GM12878 (cell line): ENCODE results near the gene CTDSP1. TPM values are rescaled to one million over a fixed set of nuclear protein-coding genes. Genes with fewer than 3 reads are reported as not detected.

ENCODE experiments used
- ATAC-seq: fragments of 200-7000 bp; cut with Tn5 transposase; 3 replicates; pipeline ENCODE4 v1.9.1; 2020; ENCODE audit warnings: mild to moderate bottlenecking, moderate library complexity
- BruUV-seq: library from RNA; stranded (reverse); fragments of 400-500 nt; replicated peaks from 2 replicates; lab custom pipeline; 2021; lab: Mats Ljungman, UMichigan
- CTCF ChIA-PET: fragments of 300-600 bp; sonication (Branson Sonifier 250); formaldehyde crosslinking; extraction: SDS; loops from one replicate; lab custom pipeline; 2021; ENCODE audit warnings: inconsistent platforms; lab: Yijun Ruan, JAX
- POLR2A ChIA-PET: fragments of 350-600 bp; formaldehyde crosslinking; extraction: SDS; loops from one replicate; lab custom pipeline; 2021; ENCODE audit warnings: inconsistent platforms; lab: Charles Lee
- RAD21 ChIA-PET: fragments of 300-600 bp; sonication (Branson Sonifier 250); formaldehyde crosslinking; loops from one replicate; lab custom pipeline; 2023; ENCODE audit warnings: antibody characterized with exemption; ENCODE audit not compliant: unreplicated experiment; lab: Charles Lee
- SMC1A ChIA-PET: fragments of 300-600 bp; sonication (Branson Sonifier 250); formaldehyde crosslinking; loops from one replicate; lab custom pipeline; 2023; ENCODE audit not compliant: unreplicated experiment, uncharacterized antibody; lab: Charles Lee
- DNase-seq: peaks from one replicate; pipeline ENCODE4 v3.0.0-alpha.2; 2011; ENCODE audit warnings: low read depth, low spot score
- FAIRE-seq: peaks from 3 replicates; lab custom pipeline; 2011; peaks lifted over from hg19 to GRCh38; lab: Jason Lieb, UNC
- H2AFZ ChIP-seq: 2 replicates; pipeline ENCODE4 v1.6.0; 2011; ENCODE audit warnings: low read depth, low read length, control low read depth; ENCODE audit not compliant: control insufficient read depth
- H3K27ac ChIP-seq: 2 replicates; pipeline ENCODE4 v1.5.1; 2011; ENCODE audit warnings: control low read depth; ENCODE audit not compliant: control insufficient read depth, insufficient read depth
- H3K27me3 ChIP-seq, 2 experiments: replicated peaks in 1 of 2; 2 replicates each; pipeline versions ENCODE4 v1.6.0 to v1.6.1; 2011; ENCODE audit warnings: low read length in 1 of 2; ENCODE audit not compliant: control insufficient read depth in 2 of 2, insufficient read depth in 2 of 2
- H3K36me3 ChIP-seq, 2 experiments: 2 replicates each; pipeline ENCODE4 v1.5.1; 2011; ENCODE audit warnings: low read length in 1 of 2; ENCODE audit not compliant: control insufficient read depth in 2 of 2, insufficient read depth in 2 of 2
- H3K4me1 ChIP-seq: 2 replicates; pipeline ENCODE4 v1.6.1; 2011; ENCODE audit warnings: mild to moderate bottlenecking, low read length, moderate library complexity, mixed read lengths; ENCODE audit not compliant: control insufficient read depth, insufficient read depth
- H3K4me2 ChIP-seq: 2 replicates; pipeline ENCODE4 v1.6.0; 2011; ENCODE audit warnings: control low read depth; ENCODE audit not compliant: control insufficient read depth, insufficient read depth
- H3K4me3 ChIP-seq: fragments of 200-600 bp; sonication (generic); 2 replicates; pipeline ENCODE4 v1.5.1; 2016
- H3K79me2 ChIP-seq: 2 replicates; pipeline ENCODE4 v1.6.0; 2011; ENCODE audit warnings: low read length; ENCODE audit not compliant: control insufficient read depth, insufficient read depth
- H3K9ac ChIP-seq: 2 replicates; pipeline ENCODE4 v1.8.0; 2011; ENCODE audit warnings: low read length, control low read depth, mixed read lengths; ENCODE audit not compliant: control insufficient read depth, insufficient read depth
- H3K9me3 ChIP-seq: replicated peaks from 3 replicates; pipeline ENCODE4 v1.5.1; 2011; ENCODE audit warnings: mild to moderate bottlenecking, low read length; ENCODE audit not compliant: control insufficient read depth, insufficient read depth
- H4K20me1 ChIP-seq: 2 replicates; pipeline ENCODE4 v1.6.0; 2011; ENCODE audit not compliant: control insufficient read depth, insufficient read depth
- CHD2 ChIP-seq: IDR thresholded peaks from 2 replicates; pipeline ENCODE4 v1.6.1; 2011; ENCODE audit warnings: low read depth, low read length, improper control_type of control experiment, borderline replicate concordance
- CREM ChIP-seq: IDR thresholded peaks from 2 replicates; pipeline ENCODE4 v1.6.1; 2014; ENCODE audit warnings: antibody characterized with exemption, low read depth
- DPF2 ChIP-seq: fragments of 450-650 bp; IDR thresholded peaks from 2 replicates; pipeline ENCODE4 v1.6.1; 2017; ENCODE audit warnings: mild to moderate bottlenecking
- E2F8 ChIP-seq: fragments of 450-650 bp; IDR thresholded peaks from 2 replicates; pipeline ENCODE4 v1.6.1; 2018; ENCODE audit warnings: mild to moderate bottlenecking, low read depth, moderate library complexity; ENCODE audit not compliant: partially characterized antibody
- EP300 ChIP-seq, 2 experiments: fragments of 150-350 bp in 1 of 2; IDR thresholded peaks; 2 replicates each; pipeline ENCODE4 v1.6.1; 2011 to 2012; ENCODE audit warnings: low read depth in 2 of 2, low read length in 2 of 2, borderline replicate concordance in 1 of 2, improper control_type of control experiment in 1 of 2, inconsistent platforms in 1 of 2; ENCODE audit not compliant: control insufficient read depth in 1 of 2
- IKZF2 ChIP-seq, 2 experiments: fragments of 450-650 bp; IDR thresholded peaks; 2 replicates each; pipeline ENCODE4 v1.6.1; 2017; ENCODE audit warnings: mild to moderate bottlenecking in 2 of 2, moderate library complexity in 2 of 2
- MEF2B ChIP-seq: fragments of 450-650 bp; IDR thresholded peaks from 2 replicates; pipeline ENCODE4 v1.6.1; 2018; ENCODE audit warnings: mild to moderate bottlenecking, moderate library complexity; ENCODE audit not compliant: partially characterized antibody, poor library complexity, severe bottlenecking
- MTA3 ChIP-seq: IDR thresholded peaks from 2 replicates; pipeline ENCODE4 v1.6.1; 2012; ENCODE audit warnings: low read length, inconsistent platforms, borderline replicate concordance
- NBN ChIP-seq: fragments of 450-650 bp; IDR thresholded peaks from 2 replicates; pipeline ENCODE4 v1.6.1; 2016
- POU2F2 ChIP-seq: IDR thresholded peaks from 3 replicates; pipeline ENCODE4 v1.6.1; 2011; ENCODE audit warnings: low read depth, mild to moderate bottlenecking, low read length, borderline replicate concordance
- RAD21 ChIP-seq: IDR thresholded peaks from 2 replicates; pipeline ENCODE4 v1.6.1; 2011; ENCODE audit warnings: mild to moderate bottlenecking, low read depth, low read length, moderate library complexity; ENCODE audit not compliant: insufficient read depth
- SKIL ChIP-seq: fragments of 450-650 bp; IDR thresholded peaks from 2 replicates; pipeline ENCODE4 v1.6.1; 2017; ENCODE audit warnings: mild to moderate bottlenecking, low read depth, inconsistent platforms; ENCODE audit not compliant: poor library complexity, severe bottlenecking
- TCF12 ChIP-seq: IDR thresholded peaks from 2 replicates; pipeline ENCODE4 v1.6.1; 2011; ENCODE audit warnings: low read depth, mild to moderate bottlenecking, low read length
- ZNF217 ChIP-seq: fragments of 450-650 bp; IDR thresholded peaks from 2 replicates; pipeline ENCODE4 v1.6.1; 2017; ENCODE audit warnings: antibody characterized with exemption, mild to moderate bottlenecking
- ZNF274 ChIP-seq: IDR thresholded peaks from one replicate; pipeline ENCODE4 v1.8.0; 2011; ENCODE audit not compliant: insufficient read length, insufficient read depth
- ZSCAN29 ChIP-seq: fragments of 450-650 bp; IDR thresholded peaks from 2 replicates; pipeline ENCODE4 v1.6.1; 2017; ENCODE audit warnings: mild to moderate bottlenecking, moderate library complexity
- WGBS: methylation state at CpG from one replicate; pipeline ENCODE4 v1.1.6; 2016; ENCODE audit warnings: low lambda C conversion rate; ENCODE audit not compliant: insufficient replicate concordance, insufficient coverage; ENCODE audit errors: missing lambda C conversion rate; 5-methylcytosine and 5-hydroxymethylcytosine counted together
- in situ Hi-C: fragments of 300-500 bp; cut with MboI; formaldehyde crosslinking; loops from 9 replicates; pipeline ENCODE4 v1.14.3; 2018; ENCODE audit warnings: mixed read lengths
- intact Hi-C: fragments of 100-400 bp; cut with micrococcal nuclease; formaldehyde crosslinking; loops from one replicate; pipeline ENCODE4 v1.14.2; 2022; ENCODE audit not compliant: unreplicated experiment
- polyA plus RNA-seq, 11 experiments: library from polyadenylated mRNA; depleted of rRNA in 4 of 11; unstranded in 6 of 11; stranded (reverse) in 5 of 11; fragments of >200 nt; fragmentation: Nextera tagmentation in 4 of 11; fragmentation: Illumina TruSeq in 1 of 11; extraction: Ambion mirVana in 4 of 11; extraction: Trizol in 1 of 11; gene quantifications; 1 replicate in 1 of 11; 2 replicates in 10 of 11; pipeline versions ENCODE4 v1.2.1 to v1.2.3, GENCODE V29; 2011 to 2016; ENCODE audit warnings: inconsistent platforms in 2 of 11, missing spikeins in 2 of 11, low read depth in 1 of 11
- total RNA-seq, 4 experiments: library from RNA; depleted of rRNA in 3 of 4; stranded (reverse); fragments of >200 nt in 3 of 4; fragmentation: Illumina TruSeq in 1 of 4; extraction: Trizol in 1 of 4; gene quantifications; 2 replicates each; pipeline versions ENCODE4 v1.2.1 to v1.2.3, GENCODE V29; 2013 to 2021

CTDSP1 gene
- total and polyA plus RNA-seq, 10 of the 15 experiments (the other 5 are each of a cell fraction or from before 2014, with no cell fraction given): 3.0 to 75.9 (median 34.4) TPM

- Histone ChIP-seq H3K4me1 (peaks cover 3% of the 10 kb centered on the region), H3K79me2 (no peaks in the 10 kb centered on the region), H3K9me3 (no peaks in the 10 kb centered on the region), H3K27ac (no peak overlapping the region), H3K9ac (no peak overlapping the region), H3K4me3 (no peak overlapping the region), H4K20me1 (no peaks in the 10 kb centered on the region), H2AFZ (no peak overlapping the region), H3K27me3 (no peaks in the 10 kb centered on the region), H3K36me3 (no peaks in the 10 kb centered on the region), H3K4me2 (no peak overlapping the region)
- ATAC-seq (no peak), FAIRE-seq (no peak), DNase-seq (no peak)
- BruUV-seq: no TSS peak
- 56% methylated on average over 16 of the region's 17 CpGs for WGBS
- ChIA-PET POLR2A (interaction anchor here (0.6 to 2.0 kb wide), 4 partner anchors 10 to 302 kb away, joined by 4 to 10 read pairs (median 6); partner anchors contain the start of genes BCS1L and ZNF142), CTCF (interaction anchor here (0.7 to 4.9 kb wide), 29 partner anchors 7 to 302 kb away, joined by 3 to 138 read pairs (median 5); partner anchors contain the start of genes AAMP, BCS1L, PNKD and TMBIM1), SMC1A (interaction anchor here (0.6 to 5.5 kb wide), 18 partner anchors 10 to 296 kb away, joined by 3 to 70 read pairs (median 7); partner anchors contain the start of genes AAMP, PNKD and TMBIM1), RAD21 (interaction anchor here (0.9 to 4.9 kb wide), 12 partner anchors 25 to 87 kb away, joined by 3 to 34 read pairs (median 9); partner anchors contain the start of genes PNKD and TMBIM1)
- intact Hi-C loops (loop anchor here (5.0 to 10.0 kb wide), 3 partner anchors 35 to 173 kb away; partner anchors contain the start of gene CTDSP1), in situ Hi-C loops (no loop called here)
- TF ChIP-seq MEF2B (no peak), ZNF274 (no peak), CHD2 (no peak), TCF12 (no peak), ZNF217 (no peak), EP300 (IDR thresholded peaks at IDR 0.05; ENCODE audit: borderline replicate concordance in 1 of 2, control insufficient read depth in 1 of 2, low read depth in 2 of 2, low read length in 2 of 2) (no peak), IKZF2 (IDR thresholded peaks at IDR 0.05) (no peak), NBN (no peak), CREM (no peak), DPF2 (no peak), E2F8 (no peak), ZSCAN29 (no peak), RAD21 (no peak), POU2F2 (no peak), SKIL (no peak), MTA3 (no peak)
Observed at GRCh38 chr2:218357236-218358177, 42.2 kb upstream of the CTDSP1 start.
